IPS-18a (cell line): ENCODE results near the gene HAPSTR1.

Source experiments
- H3K27ac ChIP-seq: one replicate; pipeline ENCODE4 v1.5.1; 2013; ENCODE audit warnings: low read length
- H3K27me3 ChIP-seq: one replicate; pipeline ENCODE4 v1.6.1; 2013; ENCODE audit warnings: mild to moderate bottlenecking, low read length; ENCODE audit not compliant: control insufficient read depth, insufficient read depth
- H3K36me3 ChIP-seq: one replicate; pipeline ENCODE4 v1.6.1; 2013; ENCODE audit warnings: low read depth, low read length; ENCODE audit not compliant: control insufficient read depth
- H3K4me1 ChIP-seq: one replicate; pipeline ENCODE4 v1.6.1; 2013; ENCODE audit warnings: low read depth, low read length; ENCODE audit not compliant: control insufficient read depth
- H3K4me3 ChIP-seq: one replicate; pipeline ENCODE4 v1.5.1; 2013; ENCODE audit warnings: low read length
- H3K9ac ChIP-seq: one replicate; pipeline ENCODE4 v1.6.1; 2013; ENCODE audit warnings: mild to moderate bottlenecking, low read length, moderate library complexity
- H3K9me3 ChIP-seq: one replicate; pipeline ENCODE4 v1.6.1; 2013; ENCODE audit warnings: low read depth, low read length; ENCODE audit not compliant: control insufficient read depth

Gene HAPSTR1

DNA sequence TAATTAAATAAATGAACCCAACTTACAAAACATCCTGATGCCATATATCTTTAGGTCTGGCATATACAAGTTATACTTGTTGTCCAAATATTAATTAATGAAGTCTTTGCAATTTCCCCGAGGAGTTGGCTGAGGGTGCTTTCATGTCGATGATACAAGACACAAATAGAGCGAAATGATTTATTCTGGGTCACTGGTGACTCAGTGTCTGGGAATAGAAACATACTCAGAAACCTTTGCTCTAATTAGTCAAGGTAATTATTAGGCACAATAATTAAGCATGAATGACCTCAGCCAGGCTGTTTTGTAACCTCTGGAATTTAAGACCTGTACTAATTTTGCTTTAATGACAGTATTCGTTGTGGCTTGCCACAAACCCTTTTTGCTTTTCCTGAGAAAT lies 37.0 kb upstream of the HAPSTR1 start:
- Histone ChIP-seq H3K4me3 (no peak overlapping the region), H3K27ac (no peak overlapping the region), H3K9me3 (no peaks in the 10 kb centered on the region), H3K9ac (no peak overlapping the region), H3K36me3 (no peaks in the 10 kb centered on the region), H3K27me3 (no peaks in the 10 kb centered on the region), H3K4me1 (no peaks in the 10 kb centered on the region)

DNA sequence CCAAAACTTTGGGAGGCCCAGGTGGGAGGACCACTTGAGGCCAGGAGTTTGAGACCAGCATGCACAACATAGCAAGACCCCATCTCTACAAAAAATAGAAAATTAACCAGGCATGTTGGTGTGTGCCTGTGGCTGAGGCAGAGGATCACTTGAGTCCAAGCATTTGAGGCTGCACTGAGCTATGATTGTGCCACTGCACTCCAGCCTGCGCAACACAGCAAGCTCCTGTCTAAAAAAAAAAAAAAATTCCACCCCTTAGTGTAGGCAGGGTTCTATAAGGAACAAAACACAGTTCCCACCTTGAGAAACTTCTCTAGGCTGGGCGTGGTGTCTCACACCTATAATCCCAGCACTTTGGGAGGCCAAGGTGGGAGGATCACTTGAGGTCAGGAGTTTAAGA lies 36.3 kb upstream of the HAPSTR1 start:
- H3K9ac ChIP-seq: no peak overlapping the region
- H3K4me1 ChIP-seq: no peaks in the 10 kb centered on the region
- H3K27ac ChIP-seq: no peak overlapping the region
- no peaks in the 10 kb centered on the region for H3K9me3 ChIP-seq
- H3K4me3 ChIP-seq: no peak overlapping the region
- no peaks in the 10 kb centered on the region for H3K36me3 ChIP-seq
- no peaks in the 10 kb centered on the region for H3K27me3 ChIP-seq

DNA sequence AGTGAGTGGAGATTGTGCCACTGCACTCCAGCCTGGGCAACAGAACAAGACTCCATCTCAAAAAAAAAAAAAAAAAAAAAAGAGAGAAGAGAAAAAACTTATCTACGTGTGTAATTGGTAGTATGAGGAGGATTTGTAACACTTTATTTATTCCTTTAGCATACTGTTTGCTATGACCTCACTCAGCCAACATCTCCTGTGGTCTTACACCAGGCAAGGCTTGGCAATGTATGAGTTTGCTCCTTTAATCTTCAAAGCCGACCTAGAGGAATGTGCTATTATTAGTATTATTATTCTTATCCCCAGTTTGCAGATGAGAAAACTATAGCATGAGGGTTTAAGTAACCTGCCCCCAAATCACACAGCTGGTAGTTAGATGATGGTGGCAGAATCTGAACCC lies 35.8 kb upstream of the HAPSTR1 start:
- H3K9me3 ChIP-seq: no peaks in the 10 kb centered on the region
- H3K4me3 ChIP-seq: no peak overlapping the region
- no peaks in the 10 kb centered on the region for H3K36me3 ChIP-seq
- H3K27ac ChIP-seq: no peak overlapping the region
- no peaks in the 10 kb centered on the region for H3K27me3 ChIP-seq
- H3K9ac ChIP-seq: no peak overlapping the region
- no peaks in the 10 kb centered on the region for H3K4me1 ChIP-seq

GRCh38 chr16:9056061-9056460 lies 35.4 kb upstream of the HAPSTR1 start:
- Histone ChIP-seq H3K27ac (no peak overlapping the region), H3K36me3 (no peaks in the 10 kb centered on the region), H3K9ac (no peak overlapping the region), H3K4me3 (no peak overlapping the region), H3K27me3 (no peaks in the 10 kb centered on the region), H3K9me3 (no peaks in the 10 kb centered on the region), H3K4me1 (no peaks in the 10 kb centered on the region)

DNA sequence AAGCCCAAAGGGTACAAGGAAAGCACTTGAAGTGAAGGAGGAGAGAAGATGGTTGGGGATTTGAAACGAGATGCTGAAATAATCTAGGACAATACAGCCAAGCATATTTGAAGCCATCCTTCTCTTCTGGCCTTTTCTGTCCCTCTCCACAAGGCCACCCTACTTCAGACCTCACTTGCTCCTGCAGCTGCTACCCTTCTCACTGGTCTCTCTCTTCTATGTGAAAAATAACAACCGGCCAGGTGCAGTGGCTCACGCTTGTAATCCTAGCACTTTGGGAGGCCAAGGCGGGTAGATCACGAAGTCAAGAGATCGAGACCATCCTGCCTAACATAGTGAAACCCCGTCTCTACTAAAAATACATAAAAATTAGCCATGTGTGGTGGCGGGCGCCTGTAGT lies 33.2 kb upstream of the HAPSTR1 start:
- Histone ChIP-seq H3K27me3 (no peaks in the 10 kb centered on the region), H3K27ac (no peak overlapping the region)

DNA sequence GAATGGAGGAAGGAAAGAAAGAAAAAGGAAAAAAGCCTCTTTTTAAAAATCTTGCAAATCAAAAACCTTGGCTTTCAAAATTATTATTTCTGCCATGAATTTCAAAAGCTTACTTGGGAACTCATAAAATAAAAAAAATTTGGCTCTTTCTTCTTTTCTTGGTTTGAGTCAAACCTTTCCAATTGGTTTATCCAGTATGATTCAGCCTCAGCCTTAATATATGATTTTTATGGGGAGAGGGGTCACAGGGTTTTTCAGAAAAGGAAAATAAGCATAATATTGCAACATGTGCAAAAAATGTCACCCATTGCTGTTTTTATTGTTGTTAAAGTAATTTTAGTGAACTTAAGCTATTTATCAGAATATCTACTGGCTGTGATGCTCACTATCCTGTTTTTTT lies 31.2 kb upstream of the HAPSTR1 start:
- Histone ChIP-seq H3K4me1 (no peaks in the 10 kb centered on the region), H3K27me3 (no peaks in the 10 kb centered on the region), H3K27ac (no peak overlapping the region), H3K9ac (no peak overlapping the region), H3K36me3 (no peaks in the 10 kb centered on the region), H3K9me3 (no peaks in the 10 kb centered on the region), H3K4me3 (no peak overlapping the region)

More for the DNA sequence above, 33.2 kb upstream of the HAPSTR1 start:
- no peak overlapping the region for H3K4me3 ChIP-seq
- H3K9ac ChIP-seq: no peak overlapping the region
- H3K4me1 ChIP-seq: no peaks in the 10 kb centered on the region
- H3K9me3 ChIP-seq: no peaks in the 10 kb centered on the region
- H3K36me3 ChIP-seq: no peaks in the 10 kb centered on the region

- Histone ChIP-seq H3K4me3 (no peak overlapping the region), H3K36me3 (no peaks in the 10 kb centered on the region), H3K9ac (no peak overlapping the region), H3K27ac (no peak overlapping the region), H3K9me3 (no peaks in the 10 kb centered on the region), H3K4me1 (no peaks in the 10 kb centered on the region), H3K27me3 (no peaks in the 10 kb centered on the region)
These were observed 30.1 kb upstream of the HAPSTR1 start for GRCh38 chr16:9061358-9061813.

DNA sequence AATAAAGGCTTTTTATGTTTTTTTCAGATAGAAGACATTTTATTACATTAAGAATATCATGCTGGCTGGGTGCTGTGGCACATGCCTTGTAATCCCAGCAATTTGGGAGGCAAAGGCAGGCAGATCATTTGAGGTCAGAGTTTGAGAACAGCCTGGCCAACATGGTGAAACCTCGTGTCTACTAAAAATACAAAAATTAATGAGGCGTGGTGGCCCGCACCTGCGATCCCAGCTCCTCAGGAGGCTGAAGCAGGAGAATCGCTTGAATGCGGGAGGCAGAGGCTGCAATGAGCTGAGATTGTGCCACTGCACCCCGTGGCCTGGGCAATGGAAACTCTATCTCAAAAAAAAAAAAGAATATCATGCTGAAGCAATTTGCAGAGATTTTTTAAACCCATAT lies 29.1 kb upstream of the HAPSTR1 start:
- H3K9ac ChIP-seq: no peak overlapping the region
- H3K36me3 ChIP-seq: no peaks in the 10 kb centered on the region
- no peak overlapping the region for H3K27ac ChIP-seq
- H3K27me3 ChIP-seq: no peaks in the 10 kb centered on the region
- no peaks in the 10 kb centered on the region for H3K4me1 ChIP-seq
- H3K4me3 ChIP-seq: no peak overlapping the region
- H3K9me3 ChIP-seq: no peaks in the 10 kb centered on the region

DNA sequence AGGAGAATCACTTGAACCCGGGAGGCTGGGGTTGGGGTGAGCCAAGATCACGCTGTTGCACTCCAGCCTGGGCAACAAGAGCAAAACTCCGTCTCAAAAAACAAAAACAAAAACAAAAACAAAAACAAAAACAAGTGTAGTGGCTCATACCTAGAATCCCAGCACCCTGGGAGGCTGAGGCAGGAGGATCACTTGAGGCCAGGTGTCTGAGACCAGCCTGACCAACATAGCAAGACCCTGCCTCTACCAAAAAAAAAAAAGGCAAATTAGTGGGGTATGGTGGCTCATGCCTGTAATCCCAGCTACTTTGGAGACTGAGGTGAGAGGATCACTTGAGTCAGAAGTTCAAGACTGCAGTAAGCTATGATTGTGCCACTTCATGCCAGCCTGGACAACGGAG lies 26.4 kb upstream of the HAPSTR1 start:
- H3K27me3 ChIP-seq: no peaks in the 10 kb centered on the region

DNA sequence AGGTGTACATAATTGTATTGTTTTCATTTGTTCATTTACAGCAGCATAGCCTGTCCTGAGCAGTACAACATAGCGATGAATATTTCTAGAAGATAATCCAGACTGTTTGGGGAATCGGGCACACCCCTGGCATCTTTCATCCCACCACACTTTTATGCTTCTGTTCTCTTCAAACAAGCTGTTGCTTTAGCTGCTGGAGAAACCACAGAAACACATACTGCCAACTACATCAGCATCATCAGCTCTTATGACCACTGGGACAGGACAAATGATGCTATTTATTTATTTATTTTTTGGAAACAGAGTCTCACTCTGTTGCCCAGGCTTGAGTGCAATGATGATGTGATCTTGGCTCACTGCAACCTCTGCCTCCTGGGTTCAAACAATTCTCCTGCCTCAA lies 22.6 kb upstream of the HAPSTR1 start:
- Histone ChIP-seq H3K9ac (no peak overlapping the region), H3K4me1 (no peaks in the 10 kb centered on the region), H3K27me3 (no peaks in the 10 kb centered on the region), H3K27ac (no peak overlapping the region), H3K4me3 (no peak overlapping the region), H3K9me3 (no peaks in the 10 kb centered on the region), H3K36me3 (no peaks in the 10 kb centered on the region)

More for the DNA sequence above, 26.4 kb upstream of the HAPSTR1 start:
- Histone ChIP-seq H3K9ac (no peak overlapping the region), H3K27ac (no peak overlapping the region), H3K4me3 (no peak overlapping the region), H3K36me3 (no peaks in the 10 kb centered on the region), H3K4me1 (no peaks in the 10 kb centered on the region), H3K9me3 (no peaks in the 10 kb centered on the region)

DNA sequence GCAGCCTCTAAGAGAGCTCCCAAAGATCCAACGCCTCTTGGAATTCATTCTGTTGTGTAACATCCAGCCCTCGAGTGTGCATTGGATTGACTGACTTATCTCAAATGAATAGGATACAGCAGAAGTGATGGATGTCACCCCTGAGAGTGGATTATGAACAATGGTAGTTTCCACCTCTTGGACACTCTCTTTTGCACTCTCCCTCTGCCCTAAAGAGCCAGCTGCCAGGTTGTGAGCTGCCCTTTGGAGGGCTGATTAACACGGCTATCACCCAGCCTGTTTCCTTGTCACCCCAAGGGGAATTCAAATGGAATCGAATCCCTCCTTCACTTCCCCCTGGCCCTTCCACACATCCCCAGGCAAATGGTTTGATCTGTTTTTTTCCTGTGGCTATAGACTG lies 21.2 kb upstream of the HAPSTR1 start:
- H3K4me3 ChIP-seq: no peak overlapping the region
- H3K9ac ChIP-seq: no peak overlapping the region
- H3K9me3 ChIP-seq: no peaks in the 10 kb centered on the region
- no peaks in the 10 kb centered on the region for H3K36me3 ChIP-seq
- H3K4me1 ChIP-seq: no peaks in the 10 kb centered on the region
- no peak overlapping the region for H3K27ac ChIP-seq
- H3K27me3 ChIP-seq: no peaks in the 10 kb centered on the region

- no peak overlapping the region for H3K4me3 ChIP-seq
- no peak overlapping the region for H3K9ac ChIP-seq
- H3K27me3 ChIP-seq: no peaks in the 10 kb centered on the region
- no peaks in the 10 kb centered on the region for H3K4me1 ChIP-seq
- no peaks in the 10 kb centered on the region for H3K36me3 ChIP-seq
- H3K9me3 ChIP-seq: no peaks in the 10 kb centered on the region
- no peak overlapping the region for H3K27ac ChIP-seq
These were observed 20.1 kb upstream of the HAPSTR1 start for GRCh38 chr16:9071377-9071776.
